Measurements from ENCODE around the gene GPER1. TPM values are rescaled to one million over a fixed set of nuclear protein-coding genes. Genes with fewer than 3 reads are reported as not detected.

The GPER1 gene
- total and polyA plus RNA-seq, 2 donors (not counting 3 experiments of a cell fraction or from before 2014, with no cell fraction given), result 0.77 to 2.3 TPM

DNA sequence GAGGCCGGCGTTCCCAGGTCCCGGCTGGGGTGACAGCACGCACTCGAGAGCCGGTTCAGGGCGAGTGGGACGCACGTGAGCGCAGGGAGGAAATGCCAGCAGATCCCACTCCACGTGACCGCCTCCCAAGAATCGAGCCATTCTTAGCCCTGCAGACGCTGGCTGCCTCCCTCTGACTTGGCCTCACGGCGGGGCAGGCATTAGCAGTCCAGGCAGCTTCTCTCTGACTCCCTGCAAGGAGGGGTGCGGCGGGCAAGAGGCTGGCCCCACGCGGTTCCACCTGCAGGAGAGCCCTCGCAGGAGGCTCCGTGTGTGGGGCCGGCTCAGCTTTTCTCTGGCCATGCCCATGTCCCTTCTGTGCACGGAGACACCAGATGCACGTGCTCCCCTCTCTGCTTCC, 33.5 kb upstream of the GPER1 start:
- dilution Hi-C loops (cut with MboI; ENCODE audit: extremely low pct_ligation_motif_present, low sequenced_read_pairs), result no loop called here
- no peak for FAIRE-seq
- intact Hi-C loops (cut with micrococcal nuclease), result no loop called here
- POLR2A ChIA-PET, result no interaction called here
- H3K9ac ChIP-seq (replicated peaks; ENCODE audit: extremely low read depth, insufficient read depth, low read length), result no peak overlapping the region
- H3K9me3 ChIP-seq (replicated peaks; ENCODE audit: control insufficient read depth, insufficient read depth, low read length), result no peaks in the 10 kb centered on the region
- peaks cover 48% of the 10 kb centered on the region for H3K4me1 ChIP-seq (ENCODE audit: control insufficient read depth, extremely low read depth, insufficient read depth, low read length)
- no peaks in the 10 kb centered on the region for H3K79me2 ChIP-seq (ENCODE audit: control insufficient read depth, insufficient read depth, low read length)
- no peaks in the 10 kb centered on the region for H4K20me1 ChIP-seq (replicated peaks; ENCODE audit: control insufficient read depth, extremely low read depth, insufficient read depth, low read length)
- peak; percentile 37 for DNase-seq (ENCODE audit: low read depth, low spot score)
- CTCF ChIA-PET, result interaction anchor here (1.2 to 2.6 kb wide), 3 partner anchors 10 to 61 kb away, joined by 6 to 11 read pairs (median 6); partner anchors contain the start of gene GPR146
- H3K9me1 ChIP-seq (replicated peaks; ENCODE audit: control insufficient read depth, extremely low read depth, insufficient read depth, low read length), result no peaks in the 10 kb centered on the region
- H3K27me3 ChIP-seq (ENCODE audit: control insufficient read depth in 2 of 2, insufficient read depth in 2 of 2, low read length in 2 of 2), result no peaks in the 10 kb centered on the region
- no peak overlapping the region for H2AFZ ChIP-seq (ENCODE audit: low read depth, low read length)
- no TSS peak for BruUV-seq (replicated peaks)
- TF ChIP-seq, protein P1, sequence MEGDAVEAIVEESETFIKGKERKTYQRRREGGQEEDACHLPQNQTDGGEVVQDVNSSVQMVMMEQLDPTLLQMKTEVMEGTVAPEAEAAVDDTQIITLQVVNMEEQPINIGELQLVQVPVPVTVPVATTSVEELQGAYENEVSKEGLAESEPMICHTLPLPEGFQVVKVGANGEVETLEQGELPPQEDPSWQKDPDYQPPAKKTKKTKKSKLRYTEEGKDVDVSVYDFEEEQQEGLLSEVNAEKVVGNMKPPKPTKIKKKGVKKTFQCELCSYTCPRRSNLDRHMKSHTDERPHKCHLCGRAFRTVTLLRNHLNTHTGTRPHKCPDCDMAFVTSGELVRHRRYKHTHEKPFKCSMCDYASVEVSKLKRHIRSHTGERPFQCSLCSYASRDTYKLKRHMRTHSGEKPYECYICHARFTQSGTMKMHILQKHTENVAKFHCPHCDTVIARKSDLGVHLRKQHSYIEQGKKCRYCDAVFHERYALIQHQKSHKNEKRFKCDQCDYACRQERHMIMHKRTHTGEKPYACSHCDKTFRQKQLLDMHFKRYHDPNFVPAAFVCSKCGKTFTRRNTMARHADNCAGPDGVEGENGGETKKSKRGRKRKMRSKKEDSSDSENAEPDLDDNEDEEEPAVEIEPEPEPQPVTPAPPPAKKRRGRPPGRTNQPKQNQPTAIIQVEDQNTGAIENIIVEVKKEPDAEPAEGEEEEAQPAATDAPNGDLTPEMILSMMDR (IDR thresholded peaks at IDR 0.05; ENCODE audit: extremely low read depth in 1 of 2, insufficient read depth in 1 of 2, low read depth in 1 of 2, low read length in 2 of 2), result no peak
- TF ChIP-seq POLR2AphosphoS5 (IDR thresholded peaks at IDR 0.05; ENCODE audit: insufficient read depth, low read depth, low read length), result no peak
- TF ChIP-seq EZH2 (IDR thresholded peaks at IDR 0.05; ENCODE audit: borderline replicate concordance, low read depth, low read length, severe bottlenecking), result no peak
- no peak for TF ChIP-seq FOS (IDR thresholded peaks at IDR 0.05; ENCODE audit: borderline replicate concordance, insufficient read depth, low read length)
- TF ChIP-seq GATA2 (IDR thresholded peaks at IDR 0.05; ENCODE audit: insufficient read depth, insufficient read length, low read depth, low read length), result no peak
- TF ChIP-seq, protein P2, sequence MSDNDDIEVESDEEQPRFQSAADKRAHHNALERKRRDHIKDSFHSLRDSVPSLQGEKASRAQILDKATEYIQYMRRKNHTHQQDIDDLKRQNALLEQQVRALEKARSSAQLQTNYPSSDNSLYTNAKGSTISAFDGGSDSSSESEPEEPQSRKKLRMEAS (IDR thresholded peaks at IDR 0.05; ENCODE audit: insufficient read depth, insufficient read length), result peak; percentile 85
- no peak for TF ChIP-seq POLR2A (IDR thresholded peaks at IDR 0.05; ENCODE audit: low read depth, low read length)
- no peak for TF ChIP-seq MYC (IDR thresholded peaks at IDR 0.05; ENCODE audit: low read depth, low read length)
- peak overlapping the region; percentile 1 for H3K27ac ChIP-seq (ENCODE audit: insufficient read depth, low read depth, low read length)
- no peak overlapping the region for H3K4me3 ChIP-seq (replicated peaks in 1 of 3; ENCODE audit: insufficient read depth in 1 of 3, low read depth in 1 of 3, low read length in 3 of 3)
- H3K36me3 ChIP-seq (ENCODE audit: control insufficient read depth in 2 of 2, extremely low read depth in 1 of 2, insufficient read depth in 2 of 2, low read length in 2 of 2), result peaks cover 0 to 10% of the 10 kb centered on the region in 2 experiments
- H3K4me2 ChIP-seq (ENCODE audit: insufficient read depth, low read length), result no peak overlapping the region
